ENCODE results near the gene MYO1C.
"Not testable (repeated sequence)": the region's sequence is repeated elsewhere in the genome, so short reads cannot be mapped to it uniquely, and the experiment has no call there.

MYO1C gene

DNA sequence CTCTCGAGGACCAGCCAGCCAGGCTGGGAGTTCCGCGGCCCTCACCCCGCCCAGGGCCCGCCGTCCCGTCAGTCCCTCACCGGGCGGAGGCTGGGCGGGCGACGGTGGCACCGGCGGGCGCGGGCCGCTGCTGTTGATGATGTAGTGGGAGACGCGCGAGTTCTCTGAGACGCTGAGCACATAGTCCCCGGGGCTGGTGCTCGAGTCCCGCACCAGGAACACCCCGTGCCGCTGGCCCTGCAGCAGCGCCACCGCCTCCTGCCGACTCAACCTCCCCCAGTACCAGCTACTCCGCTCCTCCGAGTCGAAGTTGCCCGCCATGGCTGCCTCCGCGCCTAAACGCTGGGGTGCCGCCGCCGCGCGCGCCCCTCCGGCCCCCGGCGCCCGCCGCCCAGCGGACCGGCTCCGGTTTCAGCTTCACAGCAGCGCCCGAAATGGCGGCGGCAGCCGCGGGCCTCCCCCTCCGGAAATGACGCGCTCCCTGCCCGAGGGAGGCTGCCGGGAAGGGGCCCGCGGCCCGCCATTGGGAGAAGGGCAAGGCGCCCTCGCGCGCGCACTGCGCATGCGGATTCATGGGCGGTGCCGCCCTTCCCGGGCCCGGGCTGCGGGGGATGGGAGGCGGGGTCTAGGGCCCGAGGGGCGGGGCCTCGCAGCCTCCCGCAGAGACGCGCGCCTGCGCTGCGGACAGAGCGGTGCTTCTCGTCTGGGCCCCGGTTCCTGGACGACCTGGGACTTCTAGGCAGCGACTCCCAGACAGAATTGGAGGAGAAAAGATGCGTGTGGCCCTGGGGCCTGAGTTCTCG, 36.5 kb downstream of the MYO1C start, which contains the start of gene CRK:
TSS of gene CRK (minus strand) at position 436 of the 803 bp plus-strand sequence. CDS start at position 321, 115 bp downstream.
- Histone ChIP-seq H3K4me3 (ENCODE audit: insufficient read depth, low read length, poor library complexity, severe bottlenecking) (peak within 1 kb of the TSS; percentile 91), H3K79me2 (ENCODE audit: insufficient read depth, low read length) (peaks cover 49% of the 10 kb centered on the region), H2AFZ (ENCODE audit: low read depth, low read length, severe bottlenecking) (peak within 1 kb of the TSS; percentile 88), H3K27me3 (ENCODE audit: low read length) (no peaks in the 10 kb centered on the region), H4K20me1 (ENCODE audit: low read depth, low read length) (0 out of 2 replicates have a peak, but pooled peaks cover 3% of the 10 kb centered on the region), H3K9ac (ENCODE audit: low read length) (peak within 1 kb of the TSS; percentile 97), H3K9me2 (replicated peaks; ENCODE audit: insufficient read depth, low read length) (no peaks in the 10 kb centered on the region), H3K36me3 (ENCODE audit: low read length) (no peaks in the 10 kb centered on the region), H3K9me3 (ENCODE audit: insufficient read depth, low read length) (no peaks in the 10 kb centered on the region), H3F3A (ENCODE audit: insufficient read depth) (no peaks in the 10 kb centered on the region), H3K27ac (ENCODE audit: low read depth, low read length) (peak within 1 kb of the TSS; percentile 62), H3K4me2 (ENCODE audit: low read depth, low read length, poor library complexity, severe bottlenecking) (peak within 1 kb of the TSS; percentile 84)
- TF ChIP-seq EZH2phosphoT487 (conservative IDR thresholded peaks at IDR 0.05; ENCODE audit: low read length) = no peak
- TF ChIP-seq, protein P1, sequence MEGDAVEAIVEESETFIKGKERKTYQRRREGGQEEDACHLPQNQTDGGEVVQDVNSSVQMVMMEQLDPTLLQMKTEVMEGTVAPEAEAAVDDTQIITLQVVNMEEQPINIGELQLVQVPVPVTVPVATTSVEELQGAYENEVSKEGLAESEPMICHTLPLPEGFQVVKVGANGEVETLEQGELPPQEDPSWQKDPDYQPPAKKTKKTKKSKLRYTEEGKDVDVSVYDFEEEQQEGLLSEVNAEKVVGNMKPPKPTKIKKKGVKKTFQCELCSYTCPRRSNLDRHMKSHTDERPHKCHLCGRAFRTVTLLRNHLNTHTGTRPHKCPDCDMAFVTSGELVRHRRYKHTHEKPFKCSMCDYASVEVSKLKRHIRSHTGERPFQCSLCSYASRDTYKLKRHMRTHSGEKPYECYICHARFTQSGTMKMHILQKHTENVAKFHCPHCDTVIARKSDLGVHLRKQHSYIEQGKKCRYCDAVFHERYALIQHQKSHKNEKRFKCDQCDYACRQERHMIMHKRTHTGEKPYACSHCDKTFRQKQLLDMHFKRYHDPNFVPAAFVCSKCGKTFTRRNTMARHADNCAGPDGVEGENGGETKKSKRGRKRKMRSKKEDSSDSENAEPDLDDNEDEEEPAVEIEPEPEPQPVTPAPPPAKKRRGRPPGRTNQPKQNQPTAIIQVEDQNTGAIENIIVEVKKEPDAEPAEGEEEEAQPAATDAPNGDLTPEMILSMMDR (IDR thresholded peaks at IDR 0.05; ENCODE audit: insufficient read depth, low read length, poor library complexity, severe bottlenecking) = no peak

DNA sequence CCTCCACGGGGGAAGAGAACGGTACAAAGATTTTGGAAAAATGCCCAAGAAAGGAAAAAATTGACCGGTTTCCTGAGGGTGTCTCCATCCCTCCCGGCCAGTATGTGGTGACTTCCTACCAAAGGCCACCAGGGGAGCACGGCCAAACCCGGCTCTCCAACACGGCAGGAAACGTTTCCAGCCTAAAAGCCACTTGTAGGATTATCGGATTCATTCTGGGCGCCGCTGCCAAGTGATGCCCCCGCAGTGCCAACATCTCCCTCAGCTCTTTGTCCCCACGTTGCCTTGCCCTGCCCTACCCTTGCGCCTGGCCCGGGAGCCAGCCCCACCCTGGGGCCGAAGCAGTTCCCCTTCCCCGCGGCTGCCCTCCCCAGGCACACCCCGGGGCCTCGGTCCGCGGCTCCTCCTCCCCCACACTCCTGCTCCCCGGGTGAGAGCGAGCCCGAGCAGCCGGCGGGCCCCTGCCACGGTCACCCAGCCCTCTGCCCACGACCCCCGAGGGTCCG, 37.1 kb downstream of the MYO1C start:
- H3F3A ChIP-seq (ENCODE audit: insufficient read depth) = no peaks in the 10 kb centered on the region
- H3K27ac ChIP-seq (ENCODE audit: low read depth, low read length) = peak overlapping the region; percentile 62
- no peaks in the 10 kb centered on the region for H3K9me3 ChIP-seq (ENCODE audit: insufficient read depth, low read length)
- no peaks in the 10 kb centered on the region for H3K9me2 ChIP-seq (replicated peaks; ENCODE audit: insufficient read depth, low read length)
- H3K36me3 ChIP-seq (ENCODE audit: low read length) = no peaks in the 10 kb centered on the region
- H3K27me3 ChIP-seq (ENCODE audit: low read length) = no peaks in the 10 kb centered on the region
- H4K20me1 ChIP-seq (ENCODE audit: low read depth, low read length) = 0 out of 2 replicates have a peak, but pooled peaks cover 3% of the 10 kb centered on the region
- peak overlapping the region; percentile 91 for H3K4me3 ChIP-seq (ENCODE audit: insufficient read depth, low read length, poor library complexity, severe bottlenecking)
- peak overlapping the region; percentile 84 for H3K4me2 ChIP-seq (ENCODE audit: low read depth, low read length, poor library complexity, severe bottlenecking)
- peak overlapping the region; percentile 84 for H2AFZ ChIP-seq (ENCODE audit: low read depth, low read length, severe bottlenecking)
- TF ChIP-seq, protein P1 (IDR thresholded peaks at IDR 0.05; ENCODE audit: insufficient read depth, low read length, poor library complexity, severe bottlenecking) = peak; percentile 39
- no peak for TF ChIP-seq EZH2phosphoT487 (conservative IDR thresholded peaks at IDR 0.05; ENCODE audit: low read length)
- peak overlapping the region; percentile 97 for H3K9ac ChIP-seq (ENCODE audit: low read length)
- peaks cover 56% of the 10 kb centered on the region for H3K79me2 ChIP-seq (ENCODE audit: insufficient read depth, low read length)

DNA sequence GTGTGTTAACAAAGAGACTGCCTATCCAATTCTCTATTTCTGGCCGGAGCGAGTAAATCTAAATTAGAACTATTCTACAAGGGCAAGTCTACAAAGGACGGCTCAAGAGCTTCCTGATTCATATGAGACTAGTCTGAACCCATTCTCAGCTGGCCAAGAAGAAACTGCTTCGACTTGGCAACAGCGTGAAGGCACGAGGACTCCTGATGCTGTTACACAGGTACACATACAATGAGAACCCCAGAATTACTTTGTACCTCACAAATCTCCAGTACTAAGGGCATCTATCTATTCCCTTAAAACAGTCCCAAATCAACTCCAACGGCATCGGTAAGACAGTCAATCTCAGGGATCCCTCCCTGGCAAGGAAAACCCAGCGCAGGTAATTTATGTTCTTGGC, 37.9 kb downstream of the MYO1C start:
- no peaks in the 10 kb centered on the region for H3K27me3 ChIP-seq (ENCODE audit: low read length)
- H3K4me3 ChIP-seq (ENCODE audit: insufficient read depth, low read length, poor library complexity, severe bottlenecking) = peak overlapping the region; percentile 91
- peak overlapping the region; percentile 84 for H3K4me2 ChIP-seq (ENCODE audit: low read depth, low read length, poor library complexity, severe bottlenecking)
- no peak overlapping the region for H3K27ac ChIP-seq (ENCODE audit: low read depth, low read length)
- H3F3A ChIP-seq (ENCODE audit: insufficient read depth) = no peaks in the 10 kb centered on the region
- peaks cover 64% of the 10 kb centered on the region for H3K79me2 ChIP-seq (ENCODE audit: insufficient read depth, low read length)
- no peaks in the 10 kb centered on the region for H3K9me3 ChIP-seq (ENCODE audit: insufficient read depth, low read length)
- no peaks in the 10 kb centered on the region for H3K9me2 ChIP-seq (replicated peaks; ENCODE audit: insufficient read depth, low read length)
- no peak overlapping the region for H2AFZ ChIP-seq (ENCODE audit: low read depth, low read length, severe bottlenecking)
- no peaks in the 10 kb centered on the region for H3K36me3 ChIP-seq (ENCODE audit: low read length)
- peak overlapping the region; percentile 97 for H3K9ac ChIP-seq (ENCODE audit: low read length)
- TF ChIP-seq EZH2phosphoT487 (conservative IDR thresholded peaks at IDR 0.05; ENCODE audit: low read length) = no peak
- TF ChIP-seq, protein P1 (IDR thresholded peaks at IDR 0.05; ENCODE audit: insufficient read depth, low read length, poor library complexity, severe bottlenecking) = no peak
- H4K20me1 ChIP-seq (ENCODE audit: low read depth, low read length) = 0 out of 2 replicates have a peak, but pooled peaks cover 3% of the 10 kb centered on the region

DNA sequence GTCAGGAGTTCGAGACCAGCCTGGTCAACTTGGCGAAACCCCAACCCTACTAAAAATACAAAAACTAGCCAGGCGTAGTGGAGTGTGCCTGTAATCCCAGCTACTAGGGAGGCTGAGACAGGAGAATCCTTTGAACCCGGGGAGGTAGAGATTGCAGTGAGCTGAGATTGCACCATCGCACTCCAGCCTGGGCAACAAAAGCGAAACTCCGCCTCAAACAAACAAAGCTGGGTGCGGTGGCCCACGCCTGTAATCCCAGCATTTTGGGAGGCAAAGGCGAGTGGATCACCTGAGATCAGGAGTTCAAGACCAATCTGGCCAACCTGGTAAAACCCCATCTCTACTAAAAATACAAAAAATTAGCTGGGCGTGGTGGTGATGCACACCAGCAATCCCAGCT, 38.8 kb downstream of the MYO1C start:
- not testable (repeated sequence) for H3K4me3 ChIP-seq (ENCODE audit: insufficient read depth, low read length, poor library complexity, severe bottlenecking); H4K20me1 ChIP-seq (ENCODE audit: low read depth, low read length)

More for the DNA sequence above, 38.8 kb downstream of the MYO1C start:
- not testable (repeated sequence) for H3K9me2 ChIP-seq (replicated peaks; ENCODE audit: insufficient read depth, low read length); H2AFZ ChIP-seq (ENCODE audit: low read depth, low read length, severe bottlenecking); H3K9ac ChIP-seq (ENCODE audit: low read length); H3K27me3 ChIP-seq (ENCODE audit: low read length); H3K9me3 ChIP-seq (ENCODE audit: insufficient read depth, low read length); H3K27ac ChIP-seq (ENCODE audit: low read depth, low read length); H3K4me2 ChIP-seq (ENCODE audit: low read depth, low read length, poor library complexity, severe bottlenecking); H3K36me3 ChIP-seq (ENCODE audit: low read length); H3F3A ChIP-seq (ENCODE audit: insufficient read depth)
- peaks cover 72% of the 10 kb centered on the region for H3K79me2 ChIP-seq (ENCODE audit: insufficient read depth, low read length)
